SU-DHL-6 (cell line): ENCODE results near the gene COL10A1.

ENCODE experiments used
- CTCF ChIP-seq: fragments of 200-600 bp; sonication (generic); IDR thresholded peaks from one replicate; pipeline ENCODE4 v1.5.1; 2017; ENCODE audit warnings: antibody characterized with exemption, mild to moderate bottlenecking, low read length, moderate library complexity; ENCODE audit not compliant: insufficient read depth, poor library complexity, severe bottlenecking
- EZH2phosphoT487 ChIP-seq: fragments of 200-600 bp; sonication (generic), shearing (Covaris generic); conservative IDR thresholded peaks from 2 replicates; pipeline ENCODE4 v1.6.1; 2018; ENCODE audit warnings: mild to moderate bottlenecking, antibody characterized with exemption, low read length, moderate library complexity, mixed read lengths

- no peak for TF ChIP-seq CTCF
- no peak for TF ChIP-seq EZH2phosphoT487
Measured at GRCh38 chr6:116106146-116106545, 19.8 kb downstream of the COL10A1 start.
